ENCODE measurements around the gene CLIP1. TPM values are rescaled to one million over a fixed set of nuclear protein-coding genes. Genes with fewer than 3 reads are reported as not detected.

CLIP1 gene
- total RNA-seq, 2 experiments from 2014 or later = 52.0 to 54.9 TPM

DNA sequence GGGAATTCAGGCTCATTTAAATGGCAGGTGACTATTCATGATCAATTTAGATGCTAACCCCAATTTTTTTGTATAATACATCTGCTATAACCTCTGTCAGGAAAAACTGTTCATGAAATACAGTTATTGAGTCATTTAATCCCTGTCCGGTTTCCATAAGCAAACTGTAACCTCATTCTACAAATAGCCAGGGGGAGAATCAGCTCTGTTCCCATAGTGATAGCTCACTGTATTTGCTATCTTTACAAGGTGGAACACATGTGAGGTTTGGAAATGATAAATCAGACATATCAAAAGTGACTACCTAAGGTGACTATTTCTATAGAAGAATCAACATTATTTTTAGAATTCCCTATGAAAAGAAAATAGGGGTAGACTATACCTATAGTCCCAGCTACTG, 117.5 kb downstream of the CLIP1 start:
- TF ChIP-seq, protein P1, sequence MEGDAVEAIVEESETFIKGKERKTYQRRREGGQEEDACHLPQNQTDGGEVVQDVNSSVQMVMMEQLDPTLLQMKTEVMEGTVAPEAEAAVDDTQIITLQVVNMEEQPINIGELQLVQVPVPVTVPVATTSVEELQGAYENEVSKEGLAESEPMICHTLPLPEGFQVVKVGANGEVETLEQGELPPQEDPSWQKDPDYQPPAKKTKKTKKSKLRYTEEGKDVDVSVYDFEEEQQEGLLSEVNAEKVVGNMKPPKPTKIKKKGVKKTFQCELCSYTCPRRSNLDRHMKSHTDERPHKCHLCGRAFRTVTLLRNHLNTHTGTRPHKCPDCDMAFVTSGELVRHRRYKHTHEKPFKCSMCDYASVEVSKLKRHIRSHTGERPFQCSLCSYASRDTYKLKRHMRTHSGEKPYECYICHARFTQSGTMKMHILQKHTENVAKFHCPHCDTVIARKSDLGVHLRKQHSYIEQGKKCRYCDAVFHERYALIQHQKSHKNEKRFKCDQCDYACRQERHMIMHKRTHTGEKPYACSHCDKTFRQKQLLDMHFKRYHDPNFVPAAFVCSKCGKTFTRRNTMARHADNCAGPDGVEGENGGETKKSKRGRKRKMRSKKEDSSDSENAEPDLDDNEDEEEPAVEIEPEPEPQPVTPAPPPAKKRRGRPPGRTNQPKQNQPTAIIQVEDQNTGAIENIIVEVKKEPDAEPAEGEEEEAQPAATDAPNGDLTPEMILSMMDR (IDR thresholded peaks at IDR 0.05) = no peak
- POLR2A ChIA-PET = no interaction called here
- Mint-ChIP-seq H3K27ac (no peak overlapping the region), H3K27me3 (no peaks in the 10 kb centered on the region), H3K36me3 (ENCODE audit: low read depth) (peaks cover 61% of the 10 kb centered on the region), H3K4me3 (no peak overlapping the region), H3K9me3 (no peaks in the 10 kb centered on the region), H3K4me1 (ENCODE audit: low read depth) (no peaks in the 10 kb centered on the region)
- Histone ChIP-seq H3K27ac (ENCODE audit: low read depth in 1 of 2, low read length in 2 of 2) (no peak overlapping the region), H3K4me1 (ENCODE audit: insufficient read depth, low read length) (no peaks in the 10 kb centered on the region), H3K9me3 (ENCODE audit: control insufficient read depth in 1 of 2, insufficient read depth in 1 of 2, low read length in 2 of 2) (no peaks in the 10 kb centered on the region), H3K27me3 (ENCODE audit: control insufficient read depth in 1 of 2, insufficient read depth in 2 of 2, low read length in 2 of 2) (no peaks in the 10 kb centered on the region), H3K4me3 (ENCODE audit: low read length) (no peak overlapping the region), H3K36me3 (ENCODE audit: insufficient read depth, low read length) (peaks cover 51% of the 10 kb centered on the region)
- ATAC-seq (ENCODE audit: poor library complexity) (no peak), DNase-seq (no peak)
- intact Hi-C loops (cut with DNase I, micrococcal nuclease) = loop anchor here in 1 of 2 experiments (5.0 kb wide), 1 partner anchor 708 kb away; no protein-coding TSS in a partner anchor
- CTCF ChIA-PET = no interaction called here

- Mint-ChIP-seq H3K4me3 (no peak overlapping the region), H3K27me3 (no peaks in the 10 kb centered on the region), H3K4me1 (ENCODE audit: low read depth) (no peaks in the 10 kb centered on the region), H3K27ac (no peak overlapping the region), H3K36me3 (ENCODE audit: low read depth) (peaks cover 58% of the 10 kb centered on the region), H3K9me3 (no peaks in the 10 kb centered on the region)
- POLR2A ChIA-PET = no interaction called here
- CTCF ChIA-PET = no interaction called here
- TF ChIP-seq, protein P1 (IDR thresholded peaks at IDR 0.05) = no peak
- Histone ChIP-seq H3K36me3 (ENCODE audit: insufficient read depth, low read length) (peaks cover 39% of the 10 kb centered on the region), H3K4me3 (ENCODE audit: low read length) (no peak overlapping the region), H3K9me3 (ENCODE audit: control insufficient read depth in 1 of 2, insufficient read depth in 1 of 2, low read length in 2 of 2) (no peaks in the 10 kb centered on the region), H3K27ac (ENCODE audit: low read depth in 1 of 2, low read length in 2 of 2) (no peak overlapping the region), H3K4me1 (ENCODE audit: insufficient read depth, low read length) (no peaks in the 10 kb centered on the region), H3K27me3 (ENCODE audit: control insufficient read depth in 1 of 2, insufficient read depth in 2 of 2, low read length in 2 of 2) (no peaks in the 10 kb centered on the region)
- intact Hi-C loops (cut with DNase I, micrococcal nuclease) = loop anchor here in 1 of 2 experiments (5.0 kb wide), 1 partner anchor 706 kb away; no protein-coding TSS in a partner anchor
- DNase-seq (no peak), ATAC-seq (ENCODE audit: poor library complexity) (no peak)
These were observed 119.4 kb downstream of the CLIP1 start for GRCh38 chr12:122303068-122303467.

GRCh38 chr12:122298071-122298748, 124.3 kb downstream of the CLIP1 start:
- ATAC-seq (ENCODE audit: poor library complexity) = no peak
- CTCF ChIA-PET = no interaction called here
- no peak overlapping the region for H3K27ac ChIP-seq (ENCODE audit: low read depth in 1 of 2, low read length in 2 of 2)
- Mint-ChIP-seq H3K9me3 (no peaks in the 10 kb centered on the region), H3K4me3 (no peak overlapping the region), H3K4me1 (ENCODE audit: low read depth) (no peaks in the 10 kb centered on the region), H3K27ac (no peak overlapping the region), H3K27me3 (no peaks in the 10 kb centered on the region), H3K36me3 (ENCODE audit: low read depth) (peaks cover 56% of the 10 kb centered on the region)
- POLR2A ChIA-PET = no interaction called here
- no peaks in the 10 kb centered on the region for H3K27me3 ChIP-seq (ENCODE audit: control insufficient read depth in 1 of 2, insufficient read depth in 2 of 2, low read length in 2 of 2)
- peaks cover 22% of the 10 kb centered on the region for H3K36me3 ChIP-seq (ENCODE audit: insufficient read depth, low read length)
- H3K4me1 ChIP-seq (ENCODE audit: insufficient read depth, low read length) = no peaks in the 10 kb centered on the region
- intact Hi-C loops (cut with DNase I, micrococcal nuclease) = no loop called here
- TF ChIP-seq, protein P1 (IDR thresholded peaks at IDR 0.05) = no peak
- H3K9me3 ChIP-seq (ENCODE audit: control insufficient read depth in 1 of 2, insufficient read depth in 1 of 2, low read length in 2 of 2) = no peaks in the 10 kb centered on the region
- no peak for DNase-seq
- H3K4me3 ChIP-seq (ENCODE audit: low read length) = no peak overlapping the region

Measured in CD4-positive, alpha-beta T cell (primary cell).